ENCODE results near the gene PEX6.

Gene PEX6

DNA sequence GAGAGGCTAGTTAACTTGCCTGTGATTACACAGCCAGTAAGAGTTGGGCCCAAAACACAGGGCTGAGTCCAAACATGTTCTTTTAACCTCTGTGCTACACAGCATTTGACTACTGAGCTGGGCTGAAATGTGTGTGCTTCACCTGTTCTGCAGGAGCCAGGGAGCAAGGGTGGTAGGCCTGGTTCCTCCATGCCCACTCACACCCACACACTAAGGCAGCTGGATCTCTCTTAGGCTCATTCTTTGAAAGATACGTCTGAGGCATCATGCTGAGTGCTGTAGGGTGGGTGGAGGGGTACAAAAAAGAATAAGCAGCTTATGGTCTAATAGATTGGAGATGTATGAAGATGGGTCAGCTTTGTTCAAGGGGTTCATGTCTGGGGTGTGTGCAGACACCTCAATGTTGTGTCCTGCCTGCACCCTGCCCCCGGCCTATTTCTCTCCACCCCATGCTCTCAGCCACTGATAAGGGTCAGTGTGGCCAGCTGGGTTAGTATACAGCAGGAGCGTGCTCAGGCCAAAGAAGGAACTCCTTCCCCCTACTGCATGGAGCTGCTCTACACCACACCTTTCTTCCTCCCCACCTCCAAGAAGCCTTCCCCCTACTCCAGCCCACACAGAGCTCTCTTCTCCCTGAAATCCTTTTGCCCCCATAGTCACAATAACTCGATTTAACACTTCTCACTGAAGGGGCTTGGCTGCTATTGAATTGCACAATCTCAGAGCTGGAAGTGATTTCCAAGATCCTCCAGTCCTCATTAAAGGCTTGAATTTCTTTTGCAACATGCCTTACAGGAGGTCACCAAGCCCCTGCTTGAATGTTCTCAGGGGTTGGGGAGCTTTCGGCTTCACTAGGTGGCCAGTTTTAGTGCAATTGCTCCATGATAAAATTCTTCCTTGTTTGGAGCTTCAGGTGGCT lies 8.8 kb upstream of the PEX6 start:
- no peak overlapping the region for H3K27ac ChIP-seq (ENCODE audit: low read depth, low read length)
- H3K9ac ChIP-seq (ENCODE audit: low read length): no peak overlapping the region
- H3K4me1 ChIP-seq (ENCODE audit: control insufficient read depth, insufficient read depth, low read length): peaks cover 3% of the 10 kb centered on the region

GRCh38 chr6:42984924-42985475 lies 6.0 kb upstream of the PEX6 start:
- Histone ChIP-seq H3K4me1 (ENCODE audit: control insufficient read depth, insufficient read depth, low read length) (peaks cover 3% of the 10 kb centered on the region), H3K9ac (ENCODE audit: low read length) (peak overlapping the region; percentile 64), H3K27ac (ENCODE audit: low read depth, low read length) (peak overlapping the region; percentile 79), H3K27me3 (ENCODE audit: control insufficient read depth, insufficient read depth, low read length) (no peaks in the 10 kb centered on the region), H3K4me3 (ENCODE audit: low read length) (peak overlapping the region; percentile 60), H3K36me3 (ENCODE audit: control insufficient read depth, insufficient read depth, low read length) (peaks cover 2% of the 10 kb centered on the region)

More for the DNA sequence above, 8.8 kb upstream of the PEX6 start:
- H3K4me3 ChIP-seq (ENCODE audit: low read length): no peak overlapping the region
- peaks cover 9% of the 10 kb centered on the region for H3K36me3 ChIP-seq (ENCODE audit: control insufficient read depth, insufficient read depth, low read length)
- H3K27me3 ChIP-seq (ENCODE audit: control insufficient read depth, insufficient read depth, low read length): no peaks in the 10 kb centered on the region

GRCh38 chr6:42984001-42984923 lies 5.3 kb upstream of the PEX6 start, which contains the start of gene PPP2R5D:
TSS of gene PPP2R5D (plus strand) at chr6:42984570. CDS start at chr6:42984678, 108 bp downstream.
- Histone ChIP-seq H3K4me3 (ENCODE audit: low read length) (peak within 1 kb of the TSS; percentile 64), H3K4me1 (ENCODE audit: control insufficient read depth, insufficient read depth, low read length) (peaks cover 5% of the 10 kb centered on the region), H3K27me3 (ENCODE audit: control insufficient read depth, insufficient read depth, low read length) (no peaks in the 10 kb centered on the region), H3K9ac (ENCODE audit: low read length) (peak within 1 kb of the TSS; percentile 67), H3K36me3 (ENCODE audit: control insufficient read depth, insufficient read depth, low read length) (no peaks in the 10 kb centered on the region), H3K27ac (ENCODE audit: low read depth, low read length) (peak within 1 kb of the TSS; percentile 79)

DNA sequence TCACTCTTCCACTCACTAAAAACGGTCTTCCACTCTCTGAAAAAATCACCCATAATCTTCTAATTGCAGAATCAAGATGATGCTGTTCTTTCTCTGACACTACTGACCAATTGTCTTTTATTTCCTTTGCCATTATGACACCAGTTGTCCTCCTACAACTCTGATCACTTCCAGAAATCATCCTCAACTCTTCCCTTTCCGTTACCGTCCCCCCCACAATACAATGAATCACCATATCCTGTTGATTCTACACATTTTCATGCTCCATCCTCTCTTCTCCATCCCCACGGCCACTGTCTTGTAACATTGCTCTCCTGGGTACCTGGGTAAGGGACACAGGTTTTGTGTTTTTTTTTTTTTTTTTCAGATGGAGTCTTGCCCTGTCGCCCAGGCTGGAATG lies 2.9 kb upstream of the PEX6 start:
- peaks cover 8% of the 10 kb centered on the region for H3K4me1 ChIP-seq (ENCODE audit: control insufficient read depth, insufficient read depth, low read length)
- no peak overlapping the region for H3K9ac ChIP-seq (ENCODE audit: low read length)
- H3K27me3 ChIP-seq (ENCODE audit: control insufficient read depth, insufficient read depth, low read length): no peaks in the 10 kb centered on the region
- H3K4me3 ChIP-seq (ENCODE audit: low read length): no peak overlapping the region
- no peaks in the 10 kb centered on the region for H3K36me3 ChIP-seq (ENCODE audit: control insufficient read depth, insufficient read depth, low read length)
- no peak overlapping the region for H3K27ac ChIP-seq (ENCODE audit: low read depth, low read length)

DNA sequence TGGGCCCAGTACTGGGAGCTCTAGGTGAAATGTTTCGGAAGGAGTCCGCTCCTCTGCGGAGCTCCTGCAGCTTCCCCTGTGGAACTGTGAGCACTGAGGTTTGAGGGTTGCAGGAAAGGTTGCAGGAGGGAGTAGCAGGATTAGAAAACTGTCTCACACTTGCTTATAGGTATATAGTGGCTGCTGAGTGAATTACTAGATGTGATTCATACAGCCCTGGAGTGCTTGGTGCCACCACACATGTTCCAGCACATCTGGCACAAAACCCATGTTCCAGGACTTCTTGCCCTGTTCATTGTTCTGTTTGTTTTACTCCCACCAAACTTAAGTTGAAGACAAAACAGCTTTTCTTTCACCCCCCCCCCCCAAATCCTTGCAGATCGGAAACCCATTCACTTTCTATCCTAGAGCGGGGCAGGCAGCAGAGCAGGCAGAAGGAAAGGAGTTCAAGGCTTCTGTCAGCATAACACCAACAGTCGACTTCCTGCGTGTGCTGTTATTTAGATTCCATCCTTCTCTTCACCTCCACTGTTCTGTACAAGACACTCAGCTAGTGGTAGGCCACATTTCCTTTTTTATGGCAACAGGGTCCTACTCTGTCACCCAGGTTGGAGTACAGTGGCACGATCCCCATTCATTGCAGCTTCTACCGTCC lies 669 bp upstream of the PEX6 start:
- Histone ChIP-seq H3K4me3 (ENCODE audit: low read length) (peak overlapping the region; percentile 62), H3K36me3 (ENCODE audit: control insufficient read depth, insufficient read depth, low read length) (no peaks in the 10 kb centered on the region)

DNA sequence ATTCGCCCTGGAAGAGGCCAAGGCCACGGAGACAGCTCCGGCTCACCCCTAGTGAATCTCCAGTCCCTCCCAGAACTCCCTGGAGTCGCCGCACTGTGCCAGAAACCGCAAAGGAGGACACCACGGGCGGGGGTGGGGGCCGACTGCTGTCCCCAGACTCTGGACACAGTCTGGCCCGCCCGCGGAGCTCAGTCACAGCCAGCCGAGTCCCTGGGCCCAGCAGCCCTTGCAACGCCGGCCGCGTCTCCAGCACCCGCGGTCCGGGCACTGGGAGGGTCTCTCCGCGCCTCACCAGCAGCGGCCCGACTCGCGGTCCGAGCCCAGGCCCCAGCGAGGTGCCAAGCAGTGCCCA lies 518 bp downstream of the PEX6 start:
- peak overlapping the region; percentile 7 for H3K9ac ChIP-seq (ENCODE audit: low read length)
- peak overlapping the region; percentile 67 for H3K27ac ChIP-seq (ENCODE audit: low read depth, low read length)
- no peaks in the 10 kb centered on the region for H3K27me3 ChIP-seq (ENCODE audit: control insufficient read depth, insufficient read depth, low read length)
- H3K4me1 ChIP-seq (ENCODE audit: control insufficient read depth, insufficient read depth, low read length): peaks cover 6% of the 10 kb centered on the region
- H3K36me3 ChIP-seq (ENCODE audit: control insufficient read depth, insufficient read depth, low read length): no peaks in the 10 kb centered on the region
- H3K4me3 ChIP-seq (ENCODE audit: low read length): peak overlapping the region; percentile 62

More for the DNA sequence above, 669 bp upstream of the PEX6 start:
- peak overlapping the region; percentile 67 for H3K27ac ChIP-seq (ENCODE audit: low read depth, low read length)
- peak overlapping the region; percentile 7 for H3K9ac ChIP-seq (ENCODE audit: low read length)
- peaks cover 6% of the 10 kb centered on the region for H3K4me1 ChIP-seq (ENCODE audit: control insufficient read depth, insufficient read depth, low read length)
- H3K27me3 ChIP-seq (ENCODE audit: control insufficient read depth, insufficient read depth, low read length): no peaks in the 10 kb centered on the region

DNA sequence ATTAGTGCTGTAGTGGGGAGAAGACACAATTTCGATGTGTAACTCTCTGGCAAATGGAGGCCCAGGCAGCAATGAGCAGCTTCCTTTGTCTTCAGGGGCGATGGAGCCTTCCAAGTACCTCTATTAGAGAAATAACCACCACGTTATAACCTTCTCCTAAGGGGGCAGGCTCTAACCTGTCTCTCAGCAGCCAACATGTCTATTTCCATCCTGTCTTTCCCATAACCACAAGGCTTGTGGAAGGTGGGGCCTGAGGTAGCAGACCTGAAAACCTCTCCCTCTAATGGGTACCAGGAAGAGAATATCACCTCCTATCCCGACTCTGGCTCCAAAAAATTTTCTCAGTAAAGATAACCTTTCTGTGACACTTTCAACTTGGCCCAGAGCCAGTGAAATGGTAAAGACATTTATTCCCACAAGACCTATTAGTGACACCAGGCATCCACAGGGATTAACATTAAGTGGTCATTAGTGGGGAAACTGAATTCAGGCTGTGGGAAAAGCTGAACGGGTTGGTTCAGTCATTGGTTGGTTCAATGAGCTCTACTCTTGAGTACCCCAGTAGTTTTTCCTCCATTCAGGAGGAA lies 4.0 kb downstream of the PEX6 start:
- no peak overlapping the region for H3K9ac ChIP-seq (ENCODE audit: low read length)
- no peak overlapping the region for H3K4me3 ChIP-seq (ENCODE audit: low read length)
- H3K27ac ChIP-seq (ENCODE audit: low read depth, low read length): no peak overlapping the region
- no peaks in the 10 kb centered on the region for H3K36me3 ChIP-seq (ENCODE audit: control insufficient read depth, insufficient read depth, low read length)
- H3K27me3 ChIP-seq (ENCODE audit: control insufficient read depth, insufficient read depth, low read length): no peaks in the 10 kb centered on the region
- peaks cover 6% of the 10 kb centered on the region for H3K4me1 ChIP-seq (ENCODE audit: control insufficient read depth, insufficient read depth, low read length)

GRCh38 chr6:42973926-42974325 lies 5.1 kb downstream of the PEX6 start:
- no peak overlapping the region for H3K4me3 ChIP-seq (ENCODE audit: low read length)
- H3K4me1 ChIP-seq (ENCODE audit: control insufficient read depth, insufficient read depth, low read length): peaks cover 3% of the 10 kb centered on the region
- no peaks in the 10 kb centered on the region for H3K27me3 ChIP-seq (ENCODE audit: control insufficient read depth, insufficient read depth, low read length)
- no peak overlapping the region for H3K9ac ChIP-seq (ENCODE audit: low read length)
- H3K27ac ChIP-seq (ENCODE audit: low read depth, low read length): no peak overlapping the region
- H3K36me3 ChIP-seq (ENCODE audit: control insufficient read depth, insufficient read depth, low read length): no peaks in the 10 kb centered on the region

- no peak overlapping the region for H3K9ac ChIP-seq (ENCODE audit: low read length)
- H3K27me3 ChIP-seq (ENCODE audit: control insufficient read depth, insufficient read depth, low read length): no peaks in the 10 kb centered on the region
- no peaks in the 10 kb centered on the region for H3K4me1 ChIP-seq (ENCODE audit: control insufficient read depth, insufficient read depth, low read length)
- no peak overlapping the region for H3K27ac ChIP-seq (ENCODE audit: low read depth, low read length)
- H3K4me3 ChIP-seq (ENCODE audit: low read length): no peak overlapping the region
- no peaks in the 10 kb centered on the region for H3K36me3 ChIP-seq (ENCODE audit: control insufficient read depth, insufficient read depth, low read length)
Measured at GRCh38 chr6:42971746-42972327, 7.1 kb downstream of the PEX6 start.

GRCh38 chr6:42970871-42971612 lies 7.9 kb downstream of the PEX6 start:
- Histone ChIP-seq H3K4me3 (ENCODE audit: low read length) (no peak overlapping the region), H3K9ac (ENCODE audit: low read length) (no peak overlapping the region), H3K4me1 (ENCODE audit: control insufficient read depth, insufficient read depth, low read length) (no peaks in the 10 kb centered on the region), H3K36me3 (ENCODE audit: control insufficient read depth, insufficient read depth, low read length) (peaks cover 6% of the 10 kb centered on the region), H3K27ac (ENCODE audit: low read depth, low read length) (no peak overlapping the region), H3K27me3 (ENCODE audit: control insufficient read depth, insufficient read depth, low read length) (no peaks in the 10 kb centered on the region)

DNA sequence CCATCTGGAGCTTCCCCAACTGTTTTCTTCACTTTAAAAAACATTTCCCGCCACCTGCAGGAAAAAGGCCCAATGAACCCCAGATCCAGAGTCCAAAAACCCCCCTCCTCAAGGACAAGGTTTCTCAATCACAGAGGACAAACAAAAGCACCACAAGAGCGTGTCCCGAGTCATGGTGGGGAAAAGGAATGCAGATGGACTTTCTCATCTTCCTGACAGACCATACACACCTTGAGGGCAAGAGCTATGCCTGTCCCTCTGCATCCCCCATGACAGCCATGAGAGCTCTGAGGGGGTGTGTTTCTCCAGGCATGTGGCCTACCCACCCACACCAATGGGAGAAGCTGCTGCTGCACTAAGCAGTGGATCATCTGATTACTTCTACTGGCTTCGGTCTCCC lies 9.0 kb downstream of the PEX6 start:
- H3K27me3 ChIP-seq (ENCODE audit: control insufficient read depth, insufficient read depth, low read length): no peaks in the 10 kb centered on the region
- H3K27ac ChIP-seq (ENCODE audit: low read depth, low read length): no peak overlapping the region
- H3K9ac ChIP-seq (ENCODE audit: low read length): no peak overlapping the region
- H3K4me3 ChIP-seq (ENCODE audit: low read length): no peak overlapping the region
- H3K36me3 ChIP-seq (ENCODE audit: control insufficient read depth, insufficient read depth, low read length): peaks cover 8% of the 10 kb centered on the region
- no peaks in the 10 kb centered on the region for H3K4me1 ChIP-seq (ENCODE audit: control insufficient read depth, insufficient read depth, low read length)

Measured in rectal smooth muscle tissue (tissue), 1 donor.